COLO829 (cell line): ENCODE results near the gene SIGLEC10.
"Not testable (repeated sequence)": the region's sequence is repeated elsewhere in the genome, so short reads cannot be mapped to it uniquely, and the experiment has no call there.

ENCODE experiments used
- DNase-seq: peaks from one replicate; pipeline ENCODE4 v3.0.0; 2012; ENCODE audit warnings: low spot score

SIGLEC10 gene

GRCh38 chr19:51440052-51440451 is 22.6 kb upstream of the SIGLEC10 start:
- DNase-seq, result no peak

DNA sequence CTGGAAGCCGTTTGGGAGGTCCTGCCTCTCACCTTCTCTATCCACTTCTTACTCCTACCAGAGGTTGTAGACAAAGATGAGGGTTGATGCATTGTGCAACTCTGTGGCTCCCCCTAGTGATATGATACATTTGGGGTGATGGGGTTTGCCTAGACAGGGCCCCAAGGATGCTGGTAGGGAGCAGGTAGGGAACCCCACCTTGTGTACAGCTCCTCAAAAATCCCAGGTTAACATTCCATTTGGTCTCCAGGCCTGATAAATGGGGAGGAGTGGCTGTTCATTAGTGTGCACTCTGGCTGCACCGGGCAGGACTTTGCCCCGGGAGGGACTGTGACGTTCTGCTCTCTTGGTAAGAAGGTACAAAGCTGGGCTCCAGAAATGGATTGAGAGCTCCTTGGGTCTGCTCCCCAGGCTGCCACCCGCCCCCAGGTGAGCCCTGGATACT is 21.6 kb upstream of the SIGLEC10 start:
- no peak for DNase-seq

GRCh38 chr19:51434456-51434855 is 17.0 kb upstream of the SIGLEC10 start:
- DNase-seq, result no peak

- no peak for DNase-seq
These were observed 15.6 kb upstream of the SIGLEC10 start for GRCh38 chr19:51433043-51433442.

DNA sequence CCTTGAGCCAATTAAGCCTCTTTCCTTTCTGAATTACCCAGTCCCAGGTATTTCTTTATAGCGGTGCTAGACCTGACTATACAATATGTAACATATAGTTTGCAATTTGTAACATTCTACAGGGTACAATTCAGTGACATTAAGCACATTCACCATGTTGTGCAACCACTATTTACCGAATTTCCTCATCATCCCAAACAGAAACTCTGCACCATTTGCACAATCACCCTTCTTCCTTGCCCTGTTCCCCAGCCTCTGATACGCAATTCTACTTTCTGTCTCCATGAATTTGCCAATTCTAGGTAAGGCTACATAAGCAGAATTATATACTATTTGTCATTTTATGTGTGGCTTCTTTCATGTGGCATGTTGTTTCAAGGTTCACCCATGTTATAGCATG is 13.7 kb upstream of the SIGLEC10 start:
- DNase-seq, result no peak

DNA sequence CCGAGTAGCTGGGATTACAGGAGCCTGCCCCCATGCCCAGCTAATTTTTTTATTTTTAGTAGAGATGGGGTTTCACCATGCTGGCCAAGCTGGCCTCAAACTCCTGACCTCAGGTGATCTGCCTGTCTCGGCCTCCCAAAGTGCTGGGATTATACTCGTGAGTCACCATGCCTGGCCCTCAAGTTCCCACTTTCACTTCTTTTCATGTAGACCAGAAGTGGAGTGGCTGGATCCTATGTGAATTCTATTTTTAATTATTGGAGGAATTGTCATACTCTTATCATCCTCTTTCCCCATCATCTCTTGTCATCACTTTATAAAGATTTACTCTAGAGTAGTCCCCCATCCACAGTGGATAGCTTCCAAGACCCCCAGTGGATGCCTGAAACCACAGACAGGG is 12.8 kb upstream of the SIGLEC10 start:
- no peak for DNase-seq

- no peak for DNase-seq
These were observed 9.8 kb upstream of the SIGLEC10 start for GRCh38 chr19:51427201-51427600.

- DNase-seq, result peak; percentile 68
These were observed 4.6 kb upstream of the SIGLEC10 start for GRCh38 chr19:51422053-51422448.

DNA sequence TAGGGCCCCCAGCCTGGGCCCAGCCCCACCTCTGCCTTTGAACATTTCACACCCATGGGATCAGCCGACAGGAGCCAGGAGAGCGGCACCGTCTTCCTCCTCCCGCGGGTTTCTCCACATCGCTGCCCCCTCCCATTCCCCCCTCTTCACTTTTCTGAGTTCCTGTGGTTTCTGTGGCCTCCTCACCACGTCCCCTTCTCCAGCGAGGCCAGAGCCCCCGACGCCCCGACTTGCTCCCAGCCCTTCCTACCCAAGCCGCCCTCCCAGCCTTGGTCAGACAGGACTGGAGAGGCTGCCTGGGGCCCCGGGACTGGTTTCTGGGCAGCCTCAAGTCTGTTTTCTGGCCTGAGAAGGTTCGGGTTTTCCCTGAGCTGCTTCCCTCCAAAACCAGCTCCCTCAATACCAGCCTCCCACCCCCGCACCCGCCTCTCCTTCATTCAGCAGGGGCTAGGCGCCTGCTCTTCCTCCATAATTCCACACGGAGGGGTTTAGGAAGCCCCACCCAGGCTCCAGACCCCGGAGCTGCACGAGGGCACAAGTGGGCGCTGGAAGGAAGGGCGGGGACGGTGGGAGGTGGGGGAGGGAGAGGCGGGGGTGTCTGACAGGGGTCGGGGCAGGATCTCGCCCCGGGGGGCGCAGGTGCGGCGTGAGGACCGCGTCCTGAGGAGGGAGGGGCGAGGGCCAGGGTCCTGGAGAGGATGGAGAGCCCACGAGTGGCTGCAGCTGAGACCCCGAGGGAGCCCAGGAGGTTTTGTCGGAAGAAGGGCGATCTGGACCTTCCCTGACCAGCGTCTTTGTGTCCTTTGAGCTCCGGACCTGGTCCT is 4.0 kb upstream of the SIGLEC10 start:
- DNase-seq, result no peak

DNA sequence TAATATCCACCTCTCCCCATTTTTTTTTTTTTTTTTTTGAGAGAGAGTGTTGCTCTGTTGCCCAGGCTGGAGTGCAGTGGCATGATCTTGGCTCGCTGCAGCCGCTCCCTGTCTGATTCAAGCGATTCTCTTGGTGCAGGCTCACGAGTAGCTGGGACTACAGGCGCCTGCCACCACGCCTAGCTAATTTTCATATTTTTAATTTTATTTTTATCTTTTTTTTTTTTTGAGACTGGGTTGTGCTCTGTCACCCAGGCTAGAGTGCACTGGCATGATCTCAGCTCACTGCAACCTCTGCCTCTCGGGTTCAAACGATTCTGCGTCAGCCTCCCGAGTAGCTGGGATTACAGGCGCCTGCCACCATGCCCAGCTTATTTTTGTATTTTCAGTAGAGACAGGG is 3.1 kb upstream of the SIGLEC10 start:
- DNase-seq, result not testable (repeated sequence)

DNA sequence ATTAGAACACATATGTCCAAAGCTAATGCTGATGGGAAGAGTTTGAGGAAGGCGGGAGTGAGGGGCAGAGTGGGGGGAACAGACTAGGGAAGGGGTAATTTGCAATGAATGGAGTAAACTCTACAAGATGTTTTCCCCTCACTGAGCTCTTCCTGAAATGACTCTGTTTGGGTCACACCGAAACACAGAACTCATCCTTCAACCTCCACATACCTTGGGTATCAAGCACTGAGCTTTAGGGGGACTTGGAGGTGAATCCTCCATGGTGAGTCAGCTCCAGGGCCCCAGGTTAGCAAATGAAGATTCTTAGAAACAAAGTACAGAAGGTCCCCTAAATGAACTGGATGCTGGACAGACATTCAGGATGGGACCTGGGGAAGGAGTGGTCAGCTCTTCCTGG is 1.3 kb upstream of the SIGLEC10 start:
- DNase-seq, result no peak

DNA sequence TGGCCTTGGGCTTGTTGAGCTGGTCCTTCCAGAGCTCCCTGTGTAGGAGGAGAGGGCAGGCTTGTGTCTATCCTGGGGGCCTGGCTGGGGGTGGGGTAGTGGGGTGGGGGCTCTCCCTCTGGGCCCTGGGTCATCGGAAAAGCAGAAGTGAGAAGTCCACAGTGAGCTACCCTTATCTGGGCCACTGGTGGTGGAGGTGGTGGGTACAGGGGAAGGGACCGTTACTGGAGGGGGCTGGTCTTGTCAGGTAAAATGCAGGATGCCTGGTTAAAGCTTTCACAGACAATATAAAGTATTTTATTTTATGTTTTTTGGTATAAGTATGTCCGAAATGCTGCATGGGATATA is 342 bp upstream of the SIGLEC10 start:
- DNase-seq, result no peak

DNA sequence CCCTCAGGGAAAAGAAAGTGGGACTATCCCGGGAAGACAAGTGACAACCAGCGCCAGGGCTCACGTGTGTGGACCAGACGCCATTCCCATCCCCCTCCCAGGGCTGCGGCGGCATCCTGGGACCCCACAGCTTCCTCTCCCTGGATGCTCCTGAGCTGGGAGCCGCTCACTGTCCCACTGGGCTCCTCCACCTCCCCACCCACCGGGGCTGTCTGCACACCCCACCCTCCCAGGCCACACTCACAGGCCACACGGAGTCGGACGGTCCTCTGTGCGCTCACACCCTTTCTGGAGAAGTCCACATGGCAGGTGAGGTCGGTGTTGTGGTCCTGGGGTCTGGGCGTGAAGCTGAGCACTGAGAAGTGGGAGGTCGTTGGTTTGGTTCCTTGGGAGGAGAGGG is 1.0 kb downstream of the SIGLEC10 start:
- not testable (repeated sequence) for DNase-seq

GRCh38 chr19:51415187-51415586 is 2.3 kb downstream of the SIGLEC10 start:
- DNase-seq, result no peak

GRCh38 chr19:51410950-51411748 is 6.3 kb downstream of the SIGLEC10 start:
- no peak for DNase-seq

DNA sequence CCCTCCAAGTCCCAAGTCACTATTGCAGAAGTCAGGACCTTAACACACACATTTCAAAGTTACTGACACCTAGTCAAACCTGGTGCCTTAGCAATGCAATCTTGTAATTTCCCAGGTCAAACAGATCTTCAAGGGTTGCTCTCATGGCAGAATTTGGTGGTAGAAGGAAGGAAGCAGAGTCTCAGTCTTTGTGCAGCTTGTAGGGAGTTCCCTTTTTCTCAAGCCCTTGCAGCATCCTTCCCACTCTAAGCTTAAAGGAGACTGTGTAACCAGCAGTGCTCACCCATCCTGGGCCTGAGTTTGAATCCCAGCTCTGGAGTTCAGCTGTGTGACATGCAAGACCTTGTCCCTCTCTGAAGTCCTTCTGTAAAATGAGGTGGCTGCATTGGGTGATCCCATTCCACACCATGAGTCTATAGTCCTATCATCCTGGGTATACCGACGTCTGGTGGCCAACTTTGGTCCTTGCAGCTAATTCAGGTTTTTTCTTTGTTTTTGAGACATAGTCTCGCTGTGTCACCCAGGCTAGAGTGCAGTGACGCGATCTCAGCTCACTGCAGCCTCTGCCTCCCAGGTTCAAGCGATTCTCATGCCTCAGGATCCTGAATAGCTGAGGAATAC is 9.8 kb downstream of the SIGLEC10 start:
- DNase-seq, result peak; percentile 23

- no peak for DNase-seq
These were observed 15.3 kb downstream of the SIGLEC10 start for GRCh38 chr19:51402117-51402516.

- DNase-seq, result not testable (repeated sequence)
These were observed 17.5 kb downstream of the SIGLEC10 start for GRCh38 chr19:51399936-51400335.

DNA sequence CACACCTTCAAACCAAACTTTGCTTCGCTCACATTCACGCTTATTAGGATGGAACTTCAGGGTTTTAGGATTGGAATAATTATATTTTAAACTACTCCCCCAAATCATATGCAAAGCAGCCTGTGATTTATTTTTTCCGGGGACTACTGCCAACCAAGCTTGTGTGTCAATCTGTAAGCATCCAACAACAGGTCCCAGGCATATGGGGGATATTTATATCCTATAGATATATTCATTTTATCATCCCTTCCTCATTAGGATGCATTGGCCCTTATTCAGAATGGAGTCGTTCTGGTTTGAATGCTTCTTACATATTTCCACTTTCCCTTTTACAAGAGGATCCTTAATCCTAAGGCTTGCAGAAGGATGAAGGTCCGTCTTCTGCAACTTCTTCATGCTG is 18.2 kb downstream of the SIGLEC10 start:
- DNase-seq, result no peak

- DNase-seq, result peak; percentile 55
These were observed 19.2 kb downstream of the SIGLEC10 start for GRCh38 chr19:51398096-51398704.

- not testable (repeated sequence) for DNase-seq
These were observed 20.0 kb downstream of the SIGLEC10 start for GRCh38 chr19:51397453-51397852.

DNA sequence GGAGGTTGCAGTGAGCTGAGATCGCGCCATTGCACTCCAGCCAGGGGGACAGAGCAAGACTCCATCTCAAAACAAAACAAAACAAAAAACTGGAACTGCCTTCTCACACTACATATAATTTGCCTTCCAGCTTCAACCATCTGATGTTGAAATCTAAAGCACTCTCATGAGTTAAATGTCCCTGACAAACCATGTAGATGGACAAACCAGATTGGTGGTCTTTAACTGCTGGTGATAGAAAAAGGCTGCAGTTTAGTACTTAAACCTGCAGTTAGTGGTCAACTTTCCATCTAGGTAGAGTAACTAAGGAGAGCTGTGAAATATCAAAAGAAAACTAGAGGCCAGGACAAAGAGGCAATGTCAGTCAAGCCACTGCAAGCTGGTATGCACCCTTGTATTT is 21.3 kb downstream of the SIGLEC10 start:
- no peak for DNase-seq
